Activated B cell treated with CpG ODN at 0.5 μM for 24 hours (primary cell): Measurements from ENCODE around the gene TBX3. TPM values are rescaled to one million over a fixed set of nuclear protein-coding genes. Genes with fewer than 3 reads are reported as not detected.

Experiments used
- ATAC-seq: fragments of 200-7000 bp; cut with Tn5 transposase; one replicate; pipeline ENCODE4 v1.10.0; 2021; ENCODE audit warnings: low read depth, mild to moderate bottlenecking, moderate library complexity
- CTCF ChIA-PET: fragments of 350-600 bp; sonication (Branson Sonifier 250); formaldehyde crosslinking; loops from one replicate; lab custom pipeline; 2021; ENCODE audit warnings: antibody characterized with exemption; lab: Charles Lee
- POLR2A ChIA-PET: fragments of 350-600 bp; sonication (Branson Sonifier 250); formaldehyde crosslinking; loops from one replicate; lab custom pipeline; 2021; ENCODE audit warnings: antibody characterized with exemption; lab: Charles Lee
- DNase-seq: peaks from one replicate; pipeline ENCODE4 v3.0.0; 2022
- H3K27ac Mint-ChIP-seq: one replicate; pipeline ENCODE4 v1.8.0; 2020; ENCODE audit warnings: mixed read lengths
- H3K27me3 Mint-ChIP-seq: one replicate; pipeline ENCODE4 v1.8.0; 2021; ENCODE audit warnings: mixed read lengths
- H3K36me3 Mint-ChIP-seq: one replicate; pipeline ENCODE4 v1.8.0; 2021; ENCODE audit warnings: low read depth, mixed read lengths
- H3K4me1 Mint-ChIP-seq: one replicate; pipeline ENCODE4 v1.8.0; 2021; ENCODE audit warnings: mixed read lengths
- H3K4me3 Mint-ChIP-seq: one replicate; pipeline ENCODE4 v1.8.0; 2020; ENCODE audit warnings: mild to moderate bottlenecking, mixed read lengths
- H3K9me3 Mint-ChIP-seq: one replicate; pipeline ENCODE4 v1.8.0; 2020; ENCODE audit warnings: mixed read lengths
- CTCF ChIP-seq: fragments of 200-600 bp; IDR thresholded peaks from one replicate; pipeline ENCODE4 v1.8.0; 2022; ENCODE audit warnings: antibody characterized with exemption, mild to moderate bottlenecking
- intact Hi-C: fragments of 100-400 bp; cut with micrococcal nuclease; formaldehyde crosslinking; loops from one replicate; pipeline ENCODE4 v1.15.1; 2024
- total RNA-seq: library from RNA; stranded (reverse); gene quantifications from 2 replicates; pipeline ENCODE4 v1.2.3, GENCODE V29; 2022

Gene TBX3
- total RNA-seq, 1 donor from 2014 or later = not detected

- H3K36me3 Mint-ChIP-seq = no peaks in the 10 kb centered on the region
- no peaks in the 10 kb centered on the region for H3K4me1 Mint-ChIP-seq
- H3K27me3 Mint-ChIP-seq = peaks cover 83% of the 10 kb centered on the region
- intact Hi-C loops = no loop called here
- DNase-seq (no peak), ATAC-seq (no peak)
- no peak overlapping the region for H3K4me3 Mint-ChIP-seq
- no peaks in the 10 kb centered on the region for H3K9me3 Mint-ChIP-seq
- TF ChIP-seq CTCF = no peak
- ChIA-PET POLR2A (no interaction called here), CTCF (no interaction called here)
- H3K27ac Mint-ChIP-seq = no peak overlapping the region
These were observed 12.7 kb upstream of the TBX3 start for GRCh38 chr12:114696443-114697242.

- Mint-ChIP-seq H3K9me3 (no peaks in the 10 kb centered on the region), H3K36me3 (no peaks in the 10 kb centered on the region)
These were observed 11.3 kb upstream of the TBX3 start for GRCh38 chr12:114695305-114695592.

GRCh38 chr12:114694436-114695304 is 10.7 kb upstream of the TBX3 start:
- Mint-ChIP-seq H3K27me3 (peaks cover 83% of the 10 kb centered on the region), H3K4me1 (no peaks in the 10 kb centered on the region), H3K36me3 (no peaks in the 10 kb centered on the region), H3K9me3 (no peaks in the 10 kb centered on the region), H3K4me3 (no peak overlapping the region), H3K27ac (no peak overlapping the region)
- intact Hi-C loops = no loop called here
- no peak for TF ChIP-seq CTCF
- DNase-seq (no peak), ATAC-seq (no peak)
- CTCF ChIA-PET = no interaction called here
- POLR2A ChIA-PET = no interaction called here

More at GRCh38 chr12:114695305-114695592, 11.3 kb upstream of the TBX3 start:
- Mint-ChIP-seq H3K27me3 (peaks cover 85% of the 10 kb centered on the region), H3K4me3 (no peak overlapping the region), H3K4me1 (no peaks in the 10 kb centered on the region), H3K27ac (no peak overlapping the region)
- DNase-seq = no peak
- POLR2A ChIA-PET = no interaction called here
- no peak for ATAC-seq
- CTCF ChIA-PET = no interaction called here
- intact Hi-C loops = no loop called here
- no peak for TF ChIP-seq CTCF

- Mint-ChIP-seq H3K36me3 (no peaks in the 10 kb centered on the region), H3K4me1 (no peaks in the 10 kb centered on the region), H3K27me3 (peaks cover 84% of the 10 kb centered on the region), H3K4me3 (no peak overlapping the region), H3K27ac (no peak overlapping the region), H3K9me3 (no peaks in the 10 kb centered on the region)
- intact Hi-C loops = no loop called here
- no peak for ATAC-seq
- TF ChIP-seq CTCF = no peak
- ChIA-PET POLR2A (no interaction called here), CTCF (no interaction called here)
- DNase-seq = no peak
These were observed 9.6 kb upstream of the TBX3 start for GRCh38 chr12:114693532-114693931.

GRCh38 chr12:114693059-114693531 is 9.1 kb upstream of the TBX3 start:
- no peak for TF ChIP-seq CTCF
- peaks cover 84% of the 10 kb centered on the region for H3K27me3 Mint-ChIP-seq
- intact Hi-C loops = no loop called here
- CTCF ChIA-PET = no interaction called here
- no peak for ATAC-seq
- no peak overlapping the region for H3K4me3 Mint-ChIP-seq
- POLR2A ChIA-PET = no interaction called here
- no peaks in the 10 kb centered on the region for H3K4me1 Mint-ChIP-seq
- H3K36me3 Mint-ChIP-seq = no peaks in the 10 kb centered on the region
- no peak for DNase-seq
- H3K27ac Mint-ChIP-seq = no peak overlapping the region
- H3K9me3 Mint-ChIP-seq = no peaks in the 10 kb centered on the region
